HepG2 (cell line): ENCODE measurements around the gene FCHSD1. TPM values are rescaled to one million over a fixed set of nuclear protein-coding genes. Genes with fewer than 3 reads are reported as not detected.

ENCODE experiments used
- ATAC-seq: fragments of 200-7000 bp; cut with Tn5 transposase; 3 replicates; pipeline ENCODE4 v1.9.1; 2020; ENCODE audit warnings: mild to moderate bottlenecking, moderate library complexity
- BruUV-seq: library from RNA; stranded (reverse); fragments of 400-500 nt; replicated peaks from 2 replicates; lab custom pipeline; 2021; lab: Mats Ljungman, UMichigan
- CTCF ChIA-PET: fragments of 300-600 bp; formaldehyde crosslinking; extraction: SDS; loops from one replicate; lab custom pipeline; 2021; ENCODE audit warnings: low total read pairs, inconsistent platforms, low intra/inter-chr PET ratio; lab: Yijun Ruan, JAX
- POLR2A ChIA-PET: fragments of 350-600 bp; sonication (Branson Sonifier 250); formaldehyde crosslinking; loops from one replicate; lab custom pipeline; 2020; ENCODE audit warnings: antibody characterized with exemption, inconsistent platforms; lab: Yijun Ruan, JAX
- DNase-seq: peaks from one replicate; pipeline ENCODE4 v3.0.0-alpha.2; 2015; ENCODE audit warnings: low spot score
- FAIRE-seq: peaks from 3 replicates; lab custom pipeline; 2011; peaks lifted over from hg19 to GRCh38; lab: Jason Lieb, UNC
- H2AFZ ChIP-seq: one replicate; pipeline ENCODE4 v1.6.1; 2011; ENCODE audit warnings: low read length, inconsistent platforms
- H3K27ac ChIP-seq: fragments of 300-600 bp; 3 replicates; pipeline ENCODE4 v1.8.0; 2011; ENCODE audit warnings: mixed run types, mild to moderate bottlenecking, mixed read lengths, low read length, inconsistent platforms; ENCODE audit not compliant: insufficient read depth; ENCODE audit errors: extremely low read length
- H3K27me3 ChIP-seq, 2 experiments: fragments of 200-600 bp in 1 of 2; 2 replicates in 1 of 2; 3 replicates in 1 of 2; pipeline versions ENCODE4 v1.6.0 to v1.8.0; 2011; ENCODE audit warnings: low read length in 2 of 2, mild to moderate bottlenecking in 2 of 2, moderate library complexity in 2 of 2, inconsistent platforms in 1 of 2; ENCODE audit not compliant: insufficient read depth in 2 of 2, control insufficient read depth in 1 of 2
- H3K36me3 ChIP-seq, 2 experiments: fragments of 200-600 bp in 1 of 2; replicated peaks in 1 of 2; 2 replicates in 1 of 2; 3 replicates in 1 of 2; pipeline versions ENCODE4 v1.5.1 to v1.8.0; 2011; ENCODE audit warnings: low read length in 2 of 2, inconsistent platforms in 1 of 2; ENCODE audit not compliant: insufficient read depth in 2 of 2, control insufficient read depth in 1 of 2
- H3K4me1 ChIP-seq: 2 replicates; pipeline ENCODE4 v1.5.1; 2012; ENCODE audit warnings: low read length, inconsistent platforms; ENCODE audit not compliant: insufficient read depth
- H3K4me2 ChIP-seq: 2 replicates; pipeline ENCODE4 v1.6.0; 2011; ENCODE audit warnings: low read depth, low read length, inconsistent platforms
- H3K4me3 ChIP-seq, 3 experiments: fragments of 200-600 bp in 1 of 3; sonication (generic), shearing (Covaris generic) in 1 of 3; replicated peaks in 1 of 3; 2 replicates each; pipeline ENCODE4 v1.5.1; 2011 to 2016; ENCODE audit warnings: low read length in 3 of 3, inconsistent platforms in 2 of 3, low read depth in 2 of 3, mild to moderate bottlenecking in 2 of 3, control low read depth in 1 of 3, mixed read lengths in 1 of 3; ENCODE audit not compliant: insufficient read depth in 1 of 3
- H3K79me2 ChIP-seq: one replicate; pipeline ENCODE4 v1.6.1; 2011; ENCODE audit warnings: low read length, inconsistent platforms; ENCODE audit not compliant: insufficient read depth
- H3K9ac ChIP-seq: 2 replicates; pipeline ENCODE4 v1.6.0; 2011; ENCODE audit warnings: mild to moderate bottlenecking, low read depth, low read length, inconsistent platforms; ENCODE audit not compliant: insufficient read depth
- H3K9me3 ChIP-seq: 2 replicates; pipeline ENCODE4 v1.5.1; 2012; ENCODE audit warnings: mild to moderate bottlenecking, low read length
- H4K20me1 ChIP-seq: 2 replicates; pipeline ENCODE4 v1.6.0; 2011; ENCODE audit warnings: inconsistent platforms, mild to moderate bottlenecking, low read length, moderate library complexity; ENCODE audit not compliant: insufficient read depth
- CBX2 ChIP-seq, 2 experiments: fragments of 200-600 bp in 1 of 2; sonication (generic); formaldehyde crosslinking in 1 of 2; IDR thresholded peaks; 2 replicates each; pipeline versions ENCODE4 v1.7.0 to v1.8.1; 2018 to 2022; ENCODE audit warnings: low read depth in 2 of 2, low read length in 1 of 2, mild to moderate bottlenecking in 1 of 2, missing genetic modification reagents in 1 of 2
- EP300 ChIP-seq, 3 experiments: sonication (generic) in 1 of 3; formaldehyde crosslinking in 1 of 3; IDR thresholded peaks; 2 replicates each; pipeline versions ENCODE4 v1.5.1 to v1.6.1; 2011 to 2020; ENCODE audit warnings: low read depth in 2 of 3, low read length in 2 of 3, borderline replicate concordance in 1 of 3, improper control_type of control experiment in 1 of 3, mild to moderate bottlenecking in 1 of 3, missing genetic modification reagents in 1 of 3, moderate library complexity in 1 of 3
- FOXJ3 ChIP-seq: sonication (generic); formaldehyde crosslinking; IDR thresholded peaks from 2 replicates; pipeline ENCODE4 v1.4.0; 2020; ENCODE audit warnings: missing genetic modification reagents, mild to moderate bottlenecking, borderline replicate concordance
- FUBP1 ChIP-seq: sonication (generic); formaldehyde crosslinking; IDR thresholded peaks from 2 replicates; pipeline ENCODE4 v1.5.1; 2020; ENCODE audit warnings: missing genetic modification reagents, mild to moderate bottlenecking, borderline replicate concordance
- KAT7 ChIP-seq: IDR thresholded peaks from 2 replicates; pipeline ENCODE4 v1.6.1; 2018; ENCODE audit warnings: borderline replicate concordance, missing compliant biosample characterization
- MAF1 ChIP-seq: sonication (generic); formaldehyde crosslinking; IDR thresholded peaks from 2 replicates; pipeline ENCODE4 v1.5.0; 2020; ENCODE audit warnings: missing genetic modification reagents, borderline replicate concordance
- MAFG ChIP-seq: sonication (generic); formaldehyde crosslinking; IDR thresholded peaks from 2 replicates; pipeline ENCODE4 v1.5.1; 2020; ENCODE audit warnings: mild to moderate bottlenecking, missing genetic modification reagents
- SIX4 ChIP-seq: sonication (generic); formaldehyde crosslinking; IDR thresholded peaks from 2 replicates; pipeline ENCODE4 v1.4.0; 2020; ENCODE audit warnings: missing genetic modification reagents
- ZFP37 ChIP-seq: sonication (generic); formaldehyde crosslinking; IDR thresholded peaks from 2 replicates; pipeline ENCODE4 v1.4.0; 2020; ENCODE audit warnings: missing genetic modification reagents, borderline replicate concordance
- ZFP91 ChIP-seq: sonication (generic); formaldehyde crosslinking; IDR thresholded peaks from 2 replicates; pipeline ENCODE4 v1.9.0; 2022; ENCODE audit warnings: missing genetic modification reagents, mild to moderate bottlenecking, borderline replicate concordance
- ZNF124 ChIP-seq: sonication (generic); formaldehyde crosslinking; IDR thresholded peaks from 2 replicates; pipeline ENCODE4 v1.4.0; 2020; ENCODE audit warnings: missing genetic modification reagents
- ZNF30 ChIP-seq: sonication (generic); formaldehyde crosslinking; IDR thresholded peaks from 2 replicates; pipeline ENCODE4 v1.5.0; 2020; ENCODE audit warnings: mild to moderate bottlenecking, missing genetic modification reagents
- ZNF546 ChIP-seq: sonication (generic); formaldehyde crosslinking; conservative IDR thresholded peaks from 2 replicates; pipeline ENCODE4 v1.8.1; 2023; ENCODE audit warnings: mild to moderate bottlenecking, missing genetic modification reagents
- ZNF580 ChIP-seq: IDR thresholded peaks from 2 replicates; pipeline ENCODE4 v1.6.1; 2016; ENCODE audit warnings: low read depth, borderline replicate concordance
- WGBS: methylation state at CpG from one replicate; pipeline ENCODE4 v1.1.6; 2017; ENCODE audit warnings: low lambda C conversion rate; 5-methylcytosine and 5-hydroxymethylcytosine counted together
- in situ Hi-C: cut with HindIII; loops from 2 replicates; pipeline ENCODE4 v1.10.0; 2017; ENCODE audit warnings: low pct_unique_long_range_greater_than_20kb; ENCODE audit not compliant: extremely low pct_ligation_motif_present
- intact Hi-C: fragments of 100-400 bp; cut with micrococcal nuclease; formaldehyde crosslinking; loops from one replicate; pipeline ENCODE4 v1.10.0; 2022; ENCODE audit not compliant: unreplicated experiment
- polyA plus RNA-seq, 8 experiments: library from polyadenylated mRNA; depleted of rRNA in 3 of 8; stranded (reverse) in 7 of 8; unstranded in 1 of 8; fragments of >200 nt; fragmentation: Illumina TruSeq in 4 of 8; extraction: Trizol in 4 of 8; gene quantifications; 2 replicates each; pipeline versions ENCODE4 v1.2.1 to v1.2.3, GENCODE V29; 2011 to 2016; ENCODE audit warnings: low read depth in 4 of 8, missing spikeins in 1 of 8, mixed read lengths in 1 of 8; ENCODE audit not compliant: insufficient read depth in 1 of 8
- total RNA-seq, 5 experiments: library from RNA; depleted of rRNA; stranded (reverse); fragments of >200 nt; fragmentation: Illumina TruSeq; extraction: Trizol; gene quantifications; 2 replicates each; pipeline ENCODE4 v1.2.3, GENCODE V29; 2016; ENCODE audit warnings: low read depth in 1 of 5
- TF ChIP-seq, protein P1 (sequence below): sonication (generic); formaldehyde crosslinking; IDR thresholded peaks from 2 replicates; pipeline ENCODE4 v1.8.0; 2022; ENCODE audit warnings: missing genetic modification reagents, low read depth, mild to moderate bottlenecking, borderline replicate concordance
- TF ChIP-seq, protein P2 (sequence below): sonication (generic); formaldehyde crosslinking; IDR thresholded peaks from 2 replicates; pipeline ENCODE4 v1.4.0; 2020; ENCODE audit warnings: missing genetic modification reagents

FCHSD1 gene
- total and polyA plus RNA-seq, 2 of the 13 experiments (the other 11 are each of a cell fraction or from before 2014, with no cell fraction given), result 5.5 to 15.4 TPM

GRCh38 chr5:141590127-141590526 lies 61.1 kb downstream of the FCHSD1 start:
- no peaks in the 10 kb centered on the region for H3K27me3 ChIP-seq
- DNase-seq (peak; percentile 83), FAIRE-seq (peak; percentile 85), ATAC-seq (peak; percentile 81)
- intact Hi-C loops (no loop called here), in situ Hi-C loops (loop anchor here (5.0 kb wide), 1 partner anchor 47 kb away; the partner anchor contains the start of genes HDAC3 and RELL2)
- peaks cover 41% of the 10 kb centered on the region for H3K79me2 ChIP-seq
- 15% methylated on average over 2 of the region's 2 CpGs for WGBS
- H3K27ac ChIP-seq, result peak overlapping the region; percentile 84
- no peak overlapping the region for H3K9ac ChIP-seq
- H3K36me3 ChIP-seq, result peaks cover 6 to 43% of the 10 kb centered on the region in 2 experiments
- BruUV-seq, result no TSS peak
- H3K9me3 ChIP-seq, result no peaks in the 10 kb centered on the region
- CTCF ChIA-PET, result interaction anchor here (4.5 kb wide), 1 partner anchor 30 kb away, joined by 67 read pairs; the partner anchor contains the start of gene DIAPH1
- peaks cover 43% of the 10 kb centered on the region for H3K4me1 ChIP-seq
- H4K20me1 ChIP-seq, result no peaks in the 10 kb centered on the region
- H3K4me2 ChIP-seq, result peak overlapping the region; percentile 40
- no peak overlapping the region for H2AFZ ChIP-seq
- POLR2A ChIA-PET, result interaction anchor here (1.0 to 3.6 kb wide), 3 partner anchors 26 to 46 kb away, joined by 3 to 53 read pairs (median 13); partner anchors contain the start of genes DIAPH1, HDAC3 and RELL2
- H3K4me3 ChIP-seq, result no peak overlapping the region; a peak in 1 of 6 replicates
- TF ChIP-seq FUBP1 (no peak), FOXJ3 (peak; percentile 78; the same call in 1 of the 2 replicates), EP300 (IDR thresholded peaks at IDR 0.05; ENCODE audit: low read depth in 2 of 2, low read length in 2 of 2) (peak in 1 of 2 experiments; percentile 80; a peak in 2 of 4 replicates), EP300 (CRISPR knock-in tag; IDR thresholded peaks at IDR 0.05; ENCODE audit: borderline replicate concordance) (peak; percentile 48; the same call in 1 of the 2 replicates), CBX2 (IDR thresholded peaks at IDR 0.05; ENCODE audit: low read depth, low read length) (no peak), CBX2 (CRISPR knock-in tag; IDR thresholded peaks at IDR 0.05; ENCODE audit: low read depth) (no peak), MAF1 (CRISPR knock-in tag) (no peak), ZNF124 (no peak), SIX4 (no peak), ZFP37 (CRISPR knock-in tag) (no peak), ZNF546 (no peak), ZFP91 (CRISPR knock-in tag) (no peak), MAFG (no peak), ZNF30 (CRISPR knock-in tag) (no peak), ZNF580 (no peak), KAT7 (CRISPR knock-in tag) (no peak)
- TF ChIP-seq, protein P1, sequence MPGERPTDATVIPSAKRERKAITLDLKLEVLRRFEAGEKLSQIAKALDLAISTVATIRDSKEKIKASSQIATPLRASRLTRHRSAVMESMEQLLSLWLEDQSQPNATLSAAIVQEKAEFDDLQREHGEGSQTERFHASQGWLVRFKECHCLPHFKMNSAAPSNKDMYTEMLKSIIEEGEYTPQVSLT, result no peak
- TF ChIP-seq, protein P2, sequence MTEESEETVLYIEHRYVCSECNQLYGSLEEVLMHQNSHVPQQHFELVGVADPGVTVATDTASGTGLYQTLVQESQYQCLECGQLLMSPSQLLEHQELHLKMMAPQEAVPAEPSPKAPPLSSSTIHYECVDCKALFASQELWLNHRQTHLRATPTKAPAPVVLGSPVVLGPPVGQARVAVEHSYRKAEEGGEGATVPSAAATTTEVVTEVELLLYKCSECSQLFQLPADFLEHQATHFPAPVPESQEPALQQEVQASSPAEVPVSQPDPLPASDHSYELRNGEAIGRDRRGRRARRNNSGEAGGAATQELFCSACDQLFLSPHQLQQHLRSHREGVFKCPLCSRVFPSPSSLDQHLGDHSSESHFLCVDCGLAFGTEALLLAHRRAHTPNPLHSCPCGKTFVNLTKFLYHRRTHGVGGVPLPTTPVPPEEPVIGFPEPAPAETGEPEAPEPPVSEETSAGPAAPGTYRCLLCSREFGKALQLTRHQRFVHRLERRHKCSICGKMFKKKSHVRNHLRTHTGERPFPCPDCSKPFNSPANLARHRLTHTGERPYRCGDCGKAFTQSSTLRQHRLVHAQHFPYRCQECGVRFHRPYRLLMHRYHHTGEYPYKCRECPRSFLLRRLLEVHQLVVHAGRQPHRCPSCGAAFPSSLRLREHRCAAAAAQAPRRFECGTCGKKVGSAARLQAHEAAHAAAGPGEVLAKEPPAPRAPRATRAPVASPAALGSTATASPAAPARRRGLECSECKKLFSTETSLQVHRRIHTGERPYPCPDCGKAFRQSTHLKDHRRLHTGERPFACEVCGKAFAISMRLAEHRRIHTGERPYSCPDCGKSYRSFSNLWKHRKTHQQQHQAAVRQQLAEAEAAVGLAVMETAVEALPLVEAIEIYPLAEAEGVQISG (CRISPR knock-in tag), result no peak
